CD4-positive, alpha-beta T cell treated with Interleukin-17A for 1 hour (primary cell): ENCODE data around the gene ITIH4.

Experiments used
- DNase-seq: peaks from one replicate; pipeline ENCODE4 v3.0.0-alpha.2; 2020

ITIH4 gene

DNA sequence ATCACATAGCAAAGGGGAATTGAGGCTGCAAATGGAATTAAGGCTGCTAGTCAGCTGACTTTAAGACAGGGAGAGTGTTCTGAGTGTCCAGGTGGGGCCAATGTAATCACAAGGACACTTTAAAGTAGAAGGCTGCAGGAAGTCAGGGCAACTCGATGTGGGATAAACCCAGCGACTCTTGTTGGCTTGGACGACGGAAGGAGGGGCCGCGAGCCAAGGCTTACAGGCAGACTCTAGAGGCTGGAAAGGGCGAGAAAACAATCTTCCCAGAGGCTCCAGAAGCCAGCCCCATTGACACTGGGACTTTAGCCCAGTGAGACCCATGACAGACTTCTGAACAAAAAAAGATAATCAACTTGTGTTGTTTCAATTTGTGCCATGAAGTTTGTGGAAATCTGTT is 17.3 kb upstream of the ITIH4 start:
- DNase-seq, result no peak

DNA sequence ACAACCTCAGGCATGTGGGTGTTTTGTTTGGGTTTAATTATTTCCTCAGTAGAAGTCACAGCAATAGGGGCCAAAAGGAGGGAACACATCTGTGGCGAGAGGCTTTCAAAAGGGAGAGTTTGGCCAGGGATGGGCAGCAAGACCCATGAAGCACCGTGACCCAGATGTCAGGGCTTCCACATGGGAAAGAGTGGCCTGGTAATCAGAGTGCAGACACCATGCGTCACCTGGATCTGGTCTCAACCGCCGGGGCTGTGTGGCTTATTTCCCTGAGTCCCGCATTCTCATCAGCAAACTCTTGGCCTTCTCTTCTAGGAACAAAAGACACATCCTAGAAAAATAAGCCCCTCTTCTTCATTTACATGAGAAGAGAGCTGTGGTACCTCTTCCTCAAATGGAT is 16.8 kb upstream of the ITIH4 start:
- no peak for DNase-seq

- no peak for DNase-seq
These were observed 16.0 kb upstream of the ITIH4 start for GRCh38 chr3:52846432-52846965.

GRCh38 chr3:52845691-52846431 is 15.4 kb upstream of the ITIH4 start:
- peak; percentile 9 for DNase-seq

GRCh38 chr3:52845157-52845556 is 14.7 kb upstream of the ITIH4 start:
- DNase-seq, result no peak

DNA sequence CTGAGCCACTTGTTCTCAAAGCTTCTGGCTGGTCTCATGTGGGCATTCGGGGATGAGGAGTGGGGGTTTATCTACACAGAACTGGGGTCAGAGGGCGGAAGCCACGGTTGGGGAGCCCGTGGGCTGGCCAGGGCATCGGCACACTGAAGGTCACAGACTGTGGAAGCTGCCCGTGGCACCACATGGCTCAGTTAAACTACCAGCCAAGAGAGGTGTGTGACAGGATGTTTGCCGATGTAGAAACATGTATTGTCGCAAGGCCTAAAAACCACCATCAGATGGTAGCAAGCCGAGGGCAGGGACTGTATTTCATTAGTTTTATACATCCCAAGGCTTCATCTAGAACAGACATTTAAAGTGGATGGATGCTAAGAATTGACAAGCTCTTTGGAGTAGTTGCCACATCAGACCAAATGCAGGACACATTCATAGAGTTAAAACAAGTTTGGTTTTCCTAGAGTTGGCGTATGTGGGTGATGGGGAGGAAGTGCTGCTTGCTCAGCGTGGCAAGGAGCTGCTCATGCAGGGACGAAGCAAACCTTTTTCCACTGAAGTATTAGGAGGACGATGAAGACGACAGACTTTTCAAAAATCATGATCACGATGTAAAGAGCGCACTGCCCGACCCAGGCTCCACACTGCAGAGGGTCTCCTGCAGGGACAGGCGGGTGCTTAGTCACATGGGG is 14.0 kb upstream of the ITIH4 start:
- no peak for DNase-seq

DNA sequence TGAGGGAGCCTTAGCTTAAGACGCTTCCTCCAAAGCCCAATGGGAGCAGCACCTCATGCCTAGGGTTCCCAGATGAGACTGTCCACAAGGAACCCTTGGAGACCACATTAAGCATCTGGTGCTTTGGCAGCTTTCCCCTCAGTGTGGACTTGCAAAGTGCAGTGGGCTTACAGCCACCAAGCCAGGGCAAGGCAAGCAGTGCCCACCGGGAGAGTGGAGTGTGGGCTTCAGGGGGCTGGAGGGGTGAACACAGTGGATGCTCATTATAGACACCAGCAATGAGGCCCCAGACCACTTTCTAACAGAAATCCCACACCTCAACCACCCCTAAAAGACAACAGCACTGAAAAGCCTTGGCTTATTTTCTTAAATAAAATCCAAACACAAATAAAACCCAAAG is 13.4 kb upstream of the ITIH4 start:
- DNase-seq, result no peak

DNA sequence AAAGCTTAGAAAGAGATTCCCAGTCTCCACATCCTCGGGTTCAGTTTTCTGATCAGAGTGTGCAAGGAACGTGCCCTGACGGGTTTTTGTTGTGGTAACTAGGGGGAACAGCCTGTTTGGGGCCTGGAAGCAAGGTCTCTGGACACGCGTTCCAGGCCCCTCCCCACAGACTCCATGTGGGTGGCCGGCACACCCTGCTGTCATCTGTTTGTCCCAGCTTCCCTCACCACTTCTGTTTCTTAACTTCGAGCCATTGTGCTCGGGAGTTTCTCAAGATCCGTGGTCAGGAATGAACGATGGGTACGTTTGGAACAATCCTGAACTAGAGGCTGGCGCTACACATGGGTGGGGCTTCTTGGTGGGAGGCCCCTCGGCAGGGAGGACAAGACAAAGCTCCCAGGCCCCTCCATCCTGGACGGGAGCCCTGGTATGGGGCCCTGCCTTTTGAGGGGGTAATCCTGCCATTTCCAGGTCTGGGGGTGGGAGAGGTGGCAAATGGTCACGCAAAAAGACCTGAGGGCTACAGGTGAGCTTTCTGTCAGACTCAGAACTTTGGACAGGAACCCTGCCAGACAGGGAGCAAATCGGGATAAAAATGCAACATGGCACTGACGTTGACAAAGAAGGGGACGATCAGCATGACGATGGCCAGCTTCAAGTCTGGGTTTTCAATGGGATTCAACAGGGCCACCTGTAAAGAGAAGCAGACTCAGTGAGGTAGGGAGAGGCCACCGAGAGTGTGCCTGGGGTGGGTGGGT is 12.8 kb upstream of the ITIH4 start:
- DNase-seq, result no peak

- no peak for DNase-seq
These were observed 12.0 kb upstream of the ITIH4 start for GRCh38 chr3:52842424-52842823.

DNA sequence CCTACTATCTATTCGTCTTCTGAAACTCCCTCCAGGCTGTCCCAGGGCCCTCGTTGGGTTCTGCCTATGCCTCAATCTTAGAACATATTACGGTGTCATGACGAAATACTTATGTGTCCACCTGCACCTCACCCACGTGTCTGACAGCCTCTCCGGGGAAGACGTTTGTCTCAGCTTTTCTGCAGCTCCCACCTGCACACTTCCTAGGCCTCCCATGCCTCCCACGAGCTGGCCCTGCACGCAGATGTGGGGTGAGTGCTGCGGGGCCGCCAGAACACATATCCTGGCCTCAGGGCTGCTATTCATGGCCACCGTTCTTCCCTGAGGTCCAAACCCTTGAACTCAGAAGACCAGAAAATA is 11.5 kb upstream of the ITIH4 start:
- no peak for DNase-seq

DNA sequence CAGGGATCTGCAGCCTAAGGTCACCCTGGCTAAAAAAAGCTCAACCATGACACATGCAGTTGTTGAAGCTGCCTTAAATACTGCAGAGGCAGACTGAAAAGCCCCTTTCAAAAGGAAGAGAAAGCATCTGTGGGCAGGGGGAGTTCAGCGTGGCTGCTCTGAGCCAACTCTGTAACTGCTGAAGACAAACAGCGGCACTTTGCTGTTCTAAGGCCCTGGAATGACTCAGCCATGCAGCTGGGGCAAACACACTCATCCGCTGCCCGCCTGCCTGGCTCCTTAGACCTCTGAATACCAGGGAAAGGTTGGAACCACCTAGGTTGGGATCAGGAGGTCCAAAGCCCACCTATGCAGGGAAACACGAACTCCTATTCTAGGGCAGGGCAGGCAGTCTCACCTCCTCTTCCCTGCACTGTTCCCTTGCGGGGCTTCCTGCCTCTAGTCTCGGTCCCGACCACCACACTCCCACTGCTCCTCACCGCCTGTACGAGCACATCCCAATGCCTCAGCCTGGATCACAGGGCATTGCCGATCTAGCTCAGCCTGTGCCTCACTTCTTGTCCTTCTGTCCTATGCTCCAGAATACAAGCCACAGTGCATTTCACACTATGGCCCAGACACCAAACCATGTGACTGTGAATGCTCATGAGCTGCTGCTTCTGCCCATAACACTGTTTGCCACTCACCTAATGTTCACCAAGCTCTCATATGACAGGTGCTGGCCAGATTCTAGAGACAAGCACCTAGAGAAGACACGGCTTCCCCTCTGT is 10.9 kb upstream of the ITIH4 start:
- no peak for DNase-seq

GRCh38 chr3:52839892-52840545 is 9.5 kb upstream of the ITIH4 start:
- DNase-seq, result no peak

DNA sequence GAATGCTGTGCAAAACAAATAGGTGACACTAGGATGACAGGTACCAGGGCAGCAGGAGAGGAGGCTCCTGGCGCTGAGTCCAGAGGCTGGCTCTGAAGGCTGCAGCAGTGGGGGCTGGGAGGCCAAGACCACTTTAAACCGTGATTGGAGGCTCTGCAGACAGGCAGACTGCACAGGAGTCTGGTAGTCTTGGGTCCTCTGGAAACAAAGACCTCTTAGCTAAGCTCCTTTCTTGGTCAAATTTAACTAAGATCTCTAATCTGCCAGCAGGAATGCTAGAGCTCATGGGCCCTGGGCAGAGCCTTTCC is 8.8 kb upstream of the ITIH4 start:
- no peak for DNase-seq

- DNase-seq, result peak; percentile 25
These were observed 8.2 kb upstream of the ITIH4 start for GRCh38 chr3:52838561-52839267.

DNA sequence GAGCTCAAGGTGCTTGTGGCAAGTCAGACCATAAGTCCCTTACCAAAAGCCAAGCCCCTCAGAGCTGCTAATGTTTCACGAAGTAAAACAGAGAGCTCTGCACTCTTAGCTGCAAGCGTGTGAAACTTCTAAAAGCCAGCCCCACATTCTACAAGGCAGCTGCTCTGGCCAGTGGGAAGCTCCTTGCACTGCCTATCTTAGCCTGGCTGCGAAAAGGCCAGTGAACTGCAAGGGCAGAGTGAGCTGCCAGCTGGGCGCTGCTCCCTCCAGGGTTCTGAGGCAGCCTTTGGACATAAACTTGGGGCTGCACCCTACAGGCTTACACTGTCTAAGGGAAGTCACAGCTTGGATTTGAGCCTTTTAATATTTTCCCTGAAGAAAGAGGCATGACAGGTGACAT is 6.5 kb upstream of the ITIH4 start:
- DNase-seq, result no peak

GRCh38 chr3:52836471-52836845 is 6.0 kb upstream of the ITIH4 start:
- DNase-seq, result no peak

GRCh38 chr3:52835766-52836470 is 5.4 kb upstream of the ITIH4 start:
- no peak for DNase-seq

GRCh38 chr3:52834871-52835501 is 4.5 kb upstream of the ITIH4 start, which contains the start of gene MUSTN1:
Gene MUSTN1, minus strand, starts transcription at chr3:52835019. Its CDS starts 71 bp downstream, at chr3:52834948.
- DNase-seq, result no peak

DNA sequence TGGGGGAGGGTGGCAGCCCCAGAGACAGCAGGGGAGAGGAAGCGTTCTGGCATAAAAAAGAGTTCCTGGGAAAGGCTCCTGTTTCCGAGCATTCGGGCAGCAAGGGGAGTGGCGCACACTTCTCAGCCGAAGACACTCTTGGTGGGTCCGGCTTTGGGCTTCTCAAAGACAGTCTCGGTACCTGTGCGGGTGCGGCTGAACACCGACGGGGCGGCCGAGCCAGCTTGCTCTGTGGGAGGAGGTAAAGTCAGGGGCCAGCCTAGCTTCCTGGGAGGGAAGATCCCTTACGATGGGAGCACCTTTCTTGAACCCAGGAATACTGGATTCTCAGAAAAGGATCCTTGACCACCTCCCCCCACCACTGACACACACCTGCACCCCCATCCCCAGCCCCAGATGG is 2.7 kb upstream of the ITIH4 start:
- no peak for DNase-seq

- DNase-seq, result no peak
These were observed 1.2 kb upstream of the ITIH4 start for GRCh38 chr3:52831500-52832301.
